Thyroid gland (tissue), 4 donors: Measurements from ENCODE around the gene SUSD4. TPM values are rescaled to one million over a fixed set of nuclear protein-coding genes. Genes with fewer than 3 reads are reported as not detected.

Source experiments
- DNase-seq, 2 donors: peaks; one replicate each; pipeline ENCODE4 v3.0.0-alpha.2; 2019
- H3K27ac ChIP-seq, 3 donors: fragments of 200-600 bp; sonication (generic); 1 replicate in 2 of 3; 2 replicates in 1 of 3; pipeline ENCODE4 v1.5.1; 2016 to 2019; ENCODE audit warnings: mild to moderate bottlenecking in 1 of 3, moderate library complexity in 1 of 3
- H3K27me3 ChIP-seq: fragments of 200-600 bp; sonication (generic); one replicate; pipeline ENCODE4 v1.5.1; 2019
- H3K36me3 ChIP-seq, 2 donors: fragments of 200-600 bp; sonication (generic); one replicate each; pipeline ENCODE4 v1.5.1; 2016 to 2019
- H3K4me1 ChIP-seq, 2 donors: fragments of 200-600 bp; sonication (generic); one replicate each; pipeline ENCODE4 v1.5.1; 2017 to 2019
- H3K4me3 ChIP-seq, 3 donors: fragments of 200-600 bp; sonication (generic); replicated peaks in 1 of 3; 1 replicate in 2 of 3; 2 replicates in 1 of 3; pipeline ENCODE4 v1.5.1; 2016; ENCODE audit warnings: mild to moderate bottlenecking in 1 of 3
- H3K9me3 ChIP-seq: fragments of 200-600 bp; sonication (generic); one replicate; pipeline ENCODE4 v1.5.1; 2017
- CTCF ChIP-seq, 6 experiments: fragments of 200-600 bp in 3 of 6; fragments of 450-650 bp in 3 of 6; sonication (generic) in 3 of 6; IDR thresholded peaks; one replicate each; pipeline ENCODE4 v1.5.1; 2016 to 2019; ENCODE audit warnings: antibody characterized with exemption in 6 of 6, mild to moderate bottlenecking in 2 of 6, inconsistent platforms in 1 of 6, moderate library complexity in 1 of 6
- POLR2A ChIP-seq, 2 donors: fragments of 450-650 bp; IDR thresholded peaks; one replicate each; pipeline ENCODE4 v1.6.1; 2017; ENCODE audit warnings: antibody characterized with exemption in 2 of 2, mild to moderate bottlenecking in 2 of 2, moderate library complexity in 1 of 2
- WGBS, 2 donors: methylation state at CpG; one replicate each; pipeline ENCODE4 v1.1.5; 2017; 5-methylcytosine and 5-hydroxymethylcytosine counted together
- intact Hi-C: fragments of 100-400 bp; cut with DNase I; formaldehyde crosslinking; loops from one replicate; pipeline ENCODE4 v1.15.1; 2023
- total RNA-seq, 4 donors: library from RNA; depleted of rRNA; stranded (reverse); fragments of >200 nt; gene quantifications; one replicate each; pipeline ENCODE4 v1.2.3, GENCODE V29; 2016

The SUSD4 gene
- total RNA-seq, 4 donors from 2014 or later = 0.54 to 2.8 (median 0.92) TPM

- TF ChIP-seq CTCF (IDR thresholded peaks at IDR 0.05) = no peak
- no peak for TF ChIP-seq POLR2A (IDR thresholded peaks at IDR 0.05)
- H3K4me3 ChIP-seq = no peak overlapping the region
- H3K9me3 ChIP-seq = no peaks in the 10 kb centered on the region
- no peaks in the 10 kb centered on the region for H3K36me3 ChIP-seq
- WGBS, 2 donors = 85 to 86% methylated on average over 6 of the region's 6 CpGs
- no peak for DNase-seq
- intact Hi-C loops = no loop called here
- no peaks in the 10 kb centered on the region for H3K27me3 ChIP-seq
- no peaks in the 10 kb centered on the region for H3K4me1 ChIP-seq
- H3K27ac ChIP-seq = no peak overlapping the region
Measured at GRCh38 chr1:223337174-223337869, 26.7 kb downstream of the SUSD4 start.

- H3K27me3 ChIP-seq = no peaks in the 10 kb centered on the region
- no peak overlapping the region for H3K4me3 ChIP-seq
- no peak for TF ChIP-seq POLR2A (IDR thresholded peaks at IDR 0.05)
- H3K4me1 ChIP-seq = no peaks in the 10 kb centered on the region
- intact Hi-C loops = no loop called here
- H3K36me3 ChIP-seq = no peaks in the 10 kb centered on the region
- H3K27ac ChIP-seq = no peak overlapping the region
- 88 to 94% methylated on average over 2 of the region's 2 CpGs for WGBS, 2 donors
- H3K9me3 ChIP-seq = no peaks in the 10 kb centered on the region
- DNase-seq = no peak
Measured at GRCh38 chr1:223334156-223334555, 29.8 kb downstream of the SUSD4 start.

GRCh38 chr1:223332997-223333396 is 31.0 kb downstream of the SUSD4 start:
- WGBS, 2 donors = 88 to 91% methylated on average over 7 of the region's 7 CpGs
- intact Hi-C loops = no loop called here
- H3K36me3 ChIP-seq = no peaks in the 10 kb centered on the region
- TF ChIP-seq CTCF (IDR thresholded peaks at IDR 0.05) (no peak), POLR2A (IDR thresholded peaks at IDR 0.05) (no peak)
- no peaks in the 10 kb centered on the region for H3K4me1 ChIP-seq
- no peak overlapping the region for H3K27ac ChIP-seq
- no peaks in the 10 kb centered on the region for H3K27me3 ChIP-seq
- H3K9me3 ChIP-seq = no peaks in the 10 kb centered on the region
- no peak for DNase-seq
- H3K4me3 ChIP-seq = no peak overlapping the region

- H3K9me3 ChIP-seq = no peaks in the 10 kb centered on the region
- H3K36me3 ChIP-seq = no peaks in the 10 kb centered on the region
- intact Hi-C loops = no loop called here
- no peak for DNase-seq
- no peak for TF ChIP-seq POLR2A (IDR thresholded peaks at IDR 0.05)
- TF ChIP-seq CTCF (IDR thresholded peaks at IDR 0.05) = no peak
- H3K4me1 ChIP-seq = no peaks in the 10 kb centered on the region
- no peak overlapping the region for H3K27ac ChIP-seq
- WGBS, 2 donors = 35 to 42% methylated on average over 1 of the region's 1 CpG
- no peak overlapping the region for H3K4me3 ChIP-seq
- no peaks in the 10 kb centered on the region for H3K27me3 ChIP-seq
Measured at GRCh38 chr1:223331929-223332328, 32.0 kb downstream of the SUSD4 start.

GRCh38 chr1:223331301-223331700 is 32.7 kb downstream of the SUSD4 start:
- no peak for DNase-seq
- Histone ChIP-seq H3K36me3 (no peaks in the 10 kb centered on the region), H3K27ac (no peak overlapping the region), H3K27me3 (no peaks in the 10 kb centered on the region), H3K4me3 (no peak overlapping the region), H3K9me3 (no peaks in the 10 kb centered on the region), H3K4me1 (no peaks in the 10 kb centered on the region)
- intact Hi-C loops = no loop called here
- WGBS, 2 donors = 67 to 73% methylated on average over 4 of the region's 4 CpGs
- no peak for TF ChIP-seq POLR2A (IDR thresholded peaks at IDR 0.05)
- TF ChIP-seq CTCF (IDR thresholded peaks at IDR 0.05) = no peak
